Endometrium (tissue), 2 donors: Measurements from ENCODE around the gene SMURF1.

ENCODE experiments used
- FAIRE-seq: peaks from 2 replicates; lab custom pipeline; 2012; peaks lifted over from hg19 to GRCh38; lab: Jason Lieb, UNC
- donor health status: control.
- donor health status: control.

SMURF1 gene

DNA sequence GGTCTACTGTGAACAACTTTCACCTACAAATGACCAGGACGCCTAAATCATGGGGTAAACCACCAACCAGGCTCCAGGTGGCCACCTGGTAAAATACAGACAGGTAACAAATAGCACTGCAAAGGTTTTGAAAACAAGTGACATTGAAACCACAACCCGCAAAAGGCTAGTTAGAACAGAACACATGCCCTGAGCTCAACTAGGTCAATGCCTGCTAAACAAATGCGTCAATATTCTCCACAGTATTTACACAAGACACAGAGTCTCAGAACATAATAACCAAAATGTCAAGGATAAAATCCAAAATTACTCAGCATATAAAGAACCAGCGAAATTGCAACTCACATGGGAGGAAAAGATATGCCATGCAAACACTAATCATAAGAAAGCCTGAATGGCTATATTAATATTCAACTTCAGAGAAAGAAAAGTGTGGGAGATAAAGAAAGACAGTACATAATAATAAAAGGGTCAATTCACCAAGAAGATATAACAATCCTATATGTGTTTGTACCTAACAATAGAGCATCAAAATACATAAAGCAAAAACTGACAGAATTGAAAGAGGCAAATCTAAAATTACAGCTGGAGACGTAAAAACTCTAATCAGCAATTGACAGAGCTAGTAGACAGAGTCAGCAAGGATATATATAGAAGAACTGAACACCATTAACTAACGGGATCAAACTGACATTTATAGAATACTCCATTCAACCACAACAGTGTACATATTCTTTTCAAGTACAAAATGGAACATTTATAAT is 47.6 kb downstream of the SMURF1 start:
- FAIRE-seq: no peak

DNA sequence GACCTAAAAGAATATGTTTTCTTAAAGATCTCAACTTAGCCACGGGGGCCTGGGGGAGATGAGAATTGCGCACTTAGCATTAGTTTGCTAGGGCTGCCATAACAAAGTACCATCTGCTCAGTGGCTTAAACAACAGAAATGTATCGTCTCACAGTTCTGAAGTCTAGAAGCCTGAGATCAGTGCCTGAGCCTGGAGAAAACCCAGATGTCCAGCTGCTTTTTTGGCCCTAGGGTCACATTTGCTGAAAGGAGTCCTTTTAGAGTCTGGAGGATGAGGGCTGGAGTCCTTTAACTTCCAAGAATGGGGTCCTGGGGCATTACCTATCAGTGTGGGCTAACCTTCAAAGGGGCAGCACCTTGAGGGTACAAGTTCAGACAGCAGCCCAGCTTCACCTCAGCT is 48.2 kb downstream of the SMURF1 start:
- no peak for FAIRE-seq

DNA sequence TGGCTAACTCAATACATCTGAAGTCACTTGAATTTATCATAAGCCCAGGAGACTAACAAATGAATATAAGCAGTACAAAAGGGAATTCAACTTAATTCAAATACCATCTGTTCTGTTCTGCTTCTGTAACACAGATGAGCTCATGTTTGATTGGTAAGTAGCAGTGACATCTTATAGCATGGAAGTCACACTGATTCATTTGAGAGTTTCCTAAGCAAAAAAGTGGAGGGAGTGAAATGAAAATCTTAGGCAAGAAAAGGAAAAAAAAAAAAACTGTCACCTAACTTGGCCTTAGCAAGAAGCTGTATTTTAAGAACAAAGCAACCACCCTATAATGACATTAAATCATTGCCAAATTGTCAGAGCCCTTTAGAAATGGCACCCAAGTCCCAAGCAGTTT is 49.5 kb downstream of the SMURF1 start:
- no peak for FAIRE-seq

DNA sequence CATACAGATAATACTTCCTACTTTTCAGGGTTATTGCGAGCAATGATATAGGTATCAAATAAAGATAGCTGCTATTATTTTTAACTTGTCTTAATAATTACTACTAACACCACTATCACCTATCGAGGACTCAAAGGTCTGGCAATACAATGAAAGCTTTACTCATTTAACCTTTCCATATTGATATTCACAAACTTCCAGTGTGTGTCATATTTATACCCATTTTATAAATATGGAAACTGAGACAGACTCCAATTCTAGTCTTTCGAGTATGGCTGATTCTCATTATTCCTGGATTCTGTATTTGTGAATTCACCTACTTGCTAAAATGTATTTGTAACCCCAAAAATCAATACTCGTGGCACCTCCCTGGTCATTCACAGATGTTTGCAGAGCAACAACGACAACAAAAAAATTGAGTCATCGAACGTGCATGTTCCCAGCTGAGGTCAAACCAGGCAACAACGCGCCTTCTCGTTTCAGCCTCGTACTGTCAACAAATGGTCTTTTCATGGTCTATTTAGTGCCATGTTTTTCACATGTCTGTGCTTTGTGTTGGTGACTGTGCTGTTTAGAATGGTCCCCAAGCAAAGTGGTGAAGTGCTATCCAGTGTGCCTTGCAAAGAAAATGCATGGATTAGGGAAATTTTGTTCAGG is 51.7 kb downstream of the SMURF1 start:
- FAIRE-seq: no peak

DNA sequence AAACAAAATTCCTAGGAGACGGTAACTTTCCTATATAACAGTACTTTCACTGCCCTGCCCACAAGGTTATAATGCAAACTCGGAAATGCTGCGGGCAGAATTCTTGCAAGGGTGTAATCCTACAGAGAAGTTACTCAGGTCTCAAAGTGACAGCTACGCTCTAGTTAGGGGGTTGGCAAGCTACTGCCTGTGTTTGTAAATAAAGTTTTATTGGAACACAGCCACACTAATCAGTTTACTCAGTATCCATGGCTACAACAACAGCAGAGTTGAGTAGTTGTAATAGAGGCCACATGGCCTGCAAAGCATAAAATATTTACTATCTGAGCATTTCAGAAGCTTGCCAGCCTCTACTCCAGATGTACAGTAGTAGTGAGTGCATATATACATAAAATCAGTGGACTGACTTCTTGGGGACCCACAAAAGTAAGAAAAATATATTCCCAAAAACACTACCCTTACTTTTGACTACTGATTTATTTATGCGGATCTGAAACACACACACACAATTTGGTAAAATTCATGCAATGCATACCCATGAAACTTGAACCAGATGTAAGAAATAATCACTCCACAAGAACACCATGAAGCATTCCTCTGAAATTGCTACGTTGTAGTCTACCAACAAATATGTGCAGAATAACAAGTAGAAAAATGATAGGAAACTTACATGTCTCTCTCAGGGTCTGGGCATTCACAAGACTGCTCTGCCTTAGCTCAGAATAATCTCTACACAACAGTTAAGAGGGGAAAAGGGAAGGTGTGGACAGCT is 53.0 kb downstream of the SMURF1 start:
- no peak for FAIRE-seq

DNA sequence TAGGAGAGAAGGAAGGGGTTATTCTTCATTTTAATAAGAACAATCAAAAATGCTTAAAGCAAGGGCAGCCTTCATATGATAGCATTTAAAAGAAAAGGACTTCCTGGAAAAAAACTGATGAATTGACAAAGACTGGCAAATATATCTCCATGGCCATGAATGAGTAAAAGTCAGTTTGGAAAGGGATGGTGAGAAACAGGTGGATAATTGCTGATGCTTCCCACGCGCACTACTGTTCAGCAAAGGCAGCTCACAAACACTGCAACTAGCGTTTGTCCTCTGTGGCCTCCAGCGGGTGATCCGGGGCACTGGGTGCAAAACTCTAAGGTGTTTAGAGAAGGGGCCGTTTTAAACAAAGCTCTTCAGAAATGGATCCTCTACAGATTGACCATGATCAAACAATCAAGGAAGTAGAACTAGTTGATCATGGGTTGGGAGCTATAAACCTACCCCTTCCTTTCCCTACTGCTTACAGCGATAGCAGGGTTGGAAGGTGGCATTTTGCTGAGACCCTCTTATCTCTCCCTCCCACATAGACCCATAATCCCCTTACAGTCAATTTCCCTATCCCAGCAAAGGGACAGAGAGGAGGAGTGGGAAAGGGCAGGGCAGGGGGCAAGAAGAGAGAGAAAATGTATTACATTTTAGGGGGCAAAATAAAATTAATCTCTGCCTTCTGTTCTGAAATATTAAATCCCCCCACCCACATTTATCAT is 53.8 kb downstream of the SMURF1 start:
- no peak for FAIRE-seq

DNA sequence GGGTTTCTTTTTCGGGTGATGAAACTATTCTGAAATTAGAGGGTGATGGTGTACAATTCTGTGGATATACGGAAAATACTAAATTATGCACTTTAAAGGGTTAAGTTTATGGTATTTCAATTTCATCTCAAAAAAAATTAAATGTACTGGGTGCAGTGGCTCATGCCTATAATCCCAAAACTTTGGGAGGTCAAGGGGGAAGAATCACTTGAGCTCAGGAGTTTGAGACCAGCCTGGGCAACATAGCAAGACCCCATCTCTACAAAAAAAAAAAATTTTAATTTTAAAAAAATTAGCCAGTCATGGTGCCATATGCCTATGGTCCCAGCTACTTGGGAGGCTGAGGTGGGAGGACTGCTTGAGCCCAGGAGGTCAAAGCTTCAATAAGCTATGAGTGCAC is 57.0 kb downstream of the SMURF1 start:
- no peak for FAIRE-seq

DNA sequence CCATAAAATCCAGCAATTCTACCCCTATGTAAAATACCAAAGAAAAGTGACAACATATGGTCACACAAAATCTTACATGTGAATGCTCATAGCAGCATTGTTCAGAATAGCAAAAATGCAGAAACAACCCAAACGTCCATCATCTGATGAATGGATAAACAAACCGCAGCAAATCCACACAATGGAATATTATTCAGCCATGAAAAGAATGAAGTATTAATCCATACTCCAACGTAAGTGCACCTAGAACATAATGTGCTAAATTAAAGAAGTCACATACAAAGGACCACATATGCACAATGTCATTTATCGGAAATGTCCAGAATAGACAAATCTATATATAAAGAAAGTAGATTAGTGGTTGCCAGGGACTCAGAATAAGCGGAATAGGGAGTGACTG is 57.4 kb downstream of the SMURF1 start:
- FAIRE-seq: no peak

DNA sequence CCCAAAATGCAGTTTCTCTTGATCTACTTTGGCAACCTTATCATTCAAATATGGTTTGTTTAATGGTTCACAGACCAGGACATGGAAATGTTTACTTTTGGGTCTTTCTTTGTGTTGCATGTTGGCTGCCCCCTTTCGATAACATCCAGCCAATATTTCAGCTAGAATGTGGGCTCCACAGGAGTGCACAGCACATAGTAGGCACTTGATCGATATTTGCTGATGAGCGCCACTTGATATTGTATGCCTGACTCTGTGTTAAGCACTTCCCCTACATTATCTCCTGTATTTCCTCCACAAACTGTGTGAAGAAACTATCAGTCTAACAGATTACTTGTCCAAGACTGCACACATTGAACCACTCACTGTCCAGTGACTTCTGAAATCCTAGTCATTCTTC is 60.2 kb downstream of the SMURF1 start:
- FAIRE-seq: no peak

DNA sequence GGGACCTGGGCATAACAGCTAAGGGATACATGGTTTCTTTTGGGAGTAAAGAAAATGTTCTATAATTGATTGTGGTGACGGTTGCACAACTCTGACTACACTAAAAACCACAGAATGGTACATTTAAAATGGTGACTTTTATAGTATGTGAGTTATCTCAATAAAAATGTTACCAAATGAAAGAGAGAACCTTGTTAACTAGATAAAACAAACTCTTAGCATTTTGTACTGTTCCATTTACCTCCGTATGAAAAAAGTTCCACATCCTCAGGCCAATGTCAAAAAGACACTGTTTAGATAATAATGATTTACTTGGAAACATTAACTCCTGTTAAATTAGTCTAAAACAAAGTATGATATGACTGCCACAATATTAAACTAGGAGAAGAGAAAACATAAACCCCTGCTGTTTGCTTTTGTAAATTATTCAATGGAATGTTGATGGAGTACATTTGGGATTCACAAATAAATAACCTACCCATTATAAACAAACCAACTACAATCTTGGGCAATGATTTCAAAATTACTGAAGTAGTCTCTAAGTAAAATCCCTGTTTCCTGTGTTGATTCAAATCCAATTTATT is 60.7 kb downstream of the SMURF1 start:
- no peak for FAIRE-seq

DNA sequence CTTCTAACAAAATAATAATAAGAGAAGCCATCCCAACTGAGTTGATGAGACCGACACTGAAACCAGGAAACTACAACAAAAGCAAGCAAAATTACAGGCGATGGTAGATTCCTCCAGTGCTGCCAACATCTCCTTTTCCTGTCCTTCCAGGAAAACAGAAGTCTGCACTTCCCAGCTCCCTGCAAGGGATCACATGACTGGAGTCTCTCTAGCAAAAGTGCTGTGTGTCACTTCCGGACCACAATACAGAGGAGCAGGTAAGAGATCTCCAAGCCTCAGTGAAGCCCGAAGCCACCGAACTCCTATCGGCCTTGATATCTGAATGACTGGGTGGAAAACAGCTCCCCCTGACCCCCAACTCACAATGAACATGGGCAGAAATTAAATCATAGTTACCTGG is 63.2 kb downstream of the SMURF1 start:
- no peak for FAIRE-seq

DNA sequence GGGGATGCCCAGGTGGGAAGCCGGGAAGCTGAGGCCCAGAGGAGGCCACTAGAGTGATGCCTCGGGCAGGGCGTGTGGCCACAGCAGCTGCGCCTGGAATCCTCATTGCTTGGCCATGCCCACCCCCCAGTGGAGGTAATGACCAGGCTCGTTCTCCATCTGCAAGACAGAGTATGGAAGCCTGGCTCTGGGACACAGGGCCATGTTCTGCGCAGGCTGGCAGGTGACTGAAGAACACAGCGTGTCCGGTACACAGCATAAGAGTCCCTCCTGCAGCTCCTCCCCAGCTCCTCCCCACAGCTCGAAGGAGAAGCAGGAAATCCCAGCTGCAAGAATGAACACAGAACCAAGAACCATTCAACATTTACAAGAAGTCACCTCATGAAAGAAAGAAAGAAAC is 64.8 kb downstream of the SMURF1 start:
- FAIRE-seq: no peak

DNA sequence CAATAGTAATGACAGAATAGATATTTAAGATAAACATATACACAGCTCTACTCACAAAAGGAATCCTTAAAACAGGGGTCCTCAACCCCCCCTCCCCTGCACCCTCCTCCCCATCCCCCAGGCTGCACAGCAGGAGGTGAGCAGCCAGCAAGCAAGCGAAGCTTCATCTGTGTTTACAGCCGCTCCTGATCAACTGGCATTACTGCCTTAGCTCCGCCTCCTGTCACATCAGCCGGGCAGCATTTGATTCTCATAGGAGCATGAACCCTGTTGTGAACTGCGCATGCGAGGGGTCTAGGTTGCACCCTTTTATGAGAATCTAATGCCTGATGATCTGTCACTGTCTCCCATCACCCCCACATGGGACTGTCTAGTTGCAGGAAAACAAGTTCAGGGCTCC is 65.5 kb downstream of the SMURF1 start:
- no peak for FAIRE-seq

DNA sequence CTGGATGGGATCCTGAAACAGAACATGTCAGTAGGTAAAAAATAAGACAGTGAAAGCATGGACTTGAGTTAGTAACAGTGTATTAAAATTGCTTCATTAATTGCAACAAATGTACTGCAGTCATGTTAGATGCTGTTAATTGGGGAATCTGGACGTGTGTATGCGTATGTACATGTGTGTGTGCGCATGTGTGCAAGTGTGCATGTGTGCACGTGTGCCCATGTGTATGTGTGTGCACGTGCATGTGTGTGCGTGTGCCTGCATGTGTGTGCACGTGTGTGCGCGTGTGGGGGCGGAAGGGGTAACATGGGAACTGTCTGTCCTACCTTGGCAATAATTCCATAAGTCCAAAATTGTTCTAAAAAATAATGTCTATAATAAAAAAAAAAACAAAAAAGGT is 67.3 kb downstream of the SMURF1 start:
- no peak for FAIRE-seq

DNA sequence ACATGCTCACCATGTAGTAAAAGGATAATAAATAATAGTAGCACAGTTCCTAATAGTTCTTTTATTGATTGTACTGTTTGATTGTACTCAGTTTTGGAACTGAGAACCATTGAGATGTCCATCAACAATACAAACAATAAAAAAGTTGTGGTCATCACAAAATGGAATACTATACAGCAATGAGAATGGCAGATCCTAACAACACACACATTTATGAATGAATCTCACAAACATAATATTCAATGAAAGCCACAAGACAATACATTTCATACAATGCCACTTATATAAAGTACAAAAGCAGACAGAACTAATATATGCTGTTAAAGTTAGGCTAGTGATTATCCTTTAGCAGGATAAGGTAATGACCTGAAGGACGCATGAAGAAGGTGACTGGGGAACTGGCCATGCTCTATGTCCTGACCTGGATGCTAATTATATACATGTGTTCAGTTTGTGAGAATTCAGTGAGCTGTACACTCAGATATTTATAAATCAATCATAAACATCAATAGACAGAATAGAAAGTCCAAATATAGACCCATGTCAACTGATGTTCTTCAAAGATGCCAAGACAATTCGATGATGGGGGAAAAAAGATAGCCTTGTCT is 70.0 kb downstream of the SMURF1 start:
- FAIRE-seq: no peak

DNA sequence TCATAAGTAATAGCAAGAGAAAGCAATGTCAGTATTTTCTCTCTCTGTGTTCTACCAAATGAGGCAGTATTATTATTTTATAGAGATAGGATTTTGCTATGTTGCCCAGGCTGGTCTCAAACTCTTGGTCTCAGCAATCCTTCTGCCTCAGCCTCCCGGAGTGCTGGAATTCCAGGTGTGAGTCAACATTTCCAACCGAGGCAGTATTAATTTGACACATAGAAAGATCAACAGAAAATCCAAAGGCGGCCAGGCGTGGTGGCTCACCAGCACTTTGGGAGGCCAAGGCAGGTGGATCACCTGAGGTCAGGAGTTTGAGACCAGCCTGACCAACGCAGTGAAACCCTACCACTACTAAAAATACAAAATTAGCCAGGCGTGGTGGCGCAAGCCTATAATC is 71.8 kb downstream of the SMURF1 start:
- FAIRE-seq: no peak

DNA sequence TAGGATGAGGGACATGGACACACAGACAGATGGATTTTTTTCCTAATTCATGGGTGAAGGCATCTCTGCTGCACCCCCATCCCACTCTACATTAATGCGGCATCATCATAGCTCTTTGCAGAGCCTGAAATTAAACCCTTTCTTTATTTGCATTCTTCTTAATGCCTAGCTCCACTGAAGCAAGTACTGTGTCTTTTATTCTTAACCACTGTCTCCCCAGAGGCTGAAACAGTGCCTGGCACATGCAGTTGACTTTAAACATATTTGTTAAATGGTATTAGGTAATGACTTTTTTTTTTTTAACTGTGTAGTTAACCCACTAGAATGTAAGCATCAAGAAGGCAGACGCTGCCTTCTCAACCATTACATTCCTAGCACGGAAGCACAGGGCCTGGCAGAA is 73.5 kb downstream of the SMURF1 start:
- no peak for FAIRE-seq

DNA sequence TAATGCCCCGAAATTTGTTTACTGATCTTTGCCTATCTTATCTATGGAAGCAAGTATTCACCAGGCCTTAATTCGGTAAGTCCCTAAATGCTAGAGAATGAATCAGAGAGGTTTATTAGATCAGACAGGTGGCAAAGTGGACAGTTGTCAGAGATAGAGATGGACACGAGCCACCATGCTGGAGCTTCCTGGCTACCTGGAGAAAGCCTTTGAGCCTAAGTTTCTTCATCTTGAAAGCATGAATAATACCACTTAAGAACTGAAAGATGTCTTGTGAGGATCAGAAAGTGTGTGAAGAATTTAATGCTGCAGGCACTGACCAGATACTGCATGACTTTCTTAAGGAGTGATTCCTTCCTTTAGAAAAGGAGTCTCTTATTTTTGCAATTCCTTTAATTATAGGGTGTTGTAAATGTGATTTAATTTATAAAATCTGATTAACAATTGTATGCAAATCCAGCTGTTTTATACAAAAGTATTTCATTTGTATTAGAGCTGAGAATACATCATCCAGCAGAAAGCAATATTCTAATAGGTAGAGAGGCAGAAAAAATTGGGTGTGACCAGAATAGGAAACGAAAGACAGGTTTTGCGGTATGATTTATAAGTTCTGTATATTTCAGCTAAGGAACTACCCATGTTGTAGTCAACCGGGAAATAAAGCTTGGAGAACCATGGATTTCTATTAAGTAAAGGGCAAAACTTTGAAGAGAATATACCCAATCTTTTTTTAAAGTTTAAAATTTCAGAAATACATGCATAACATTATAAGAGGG is 82.7 kb downstream of the SMURF1 start:
- FAIRE-seq: no peak

DNA sequence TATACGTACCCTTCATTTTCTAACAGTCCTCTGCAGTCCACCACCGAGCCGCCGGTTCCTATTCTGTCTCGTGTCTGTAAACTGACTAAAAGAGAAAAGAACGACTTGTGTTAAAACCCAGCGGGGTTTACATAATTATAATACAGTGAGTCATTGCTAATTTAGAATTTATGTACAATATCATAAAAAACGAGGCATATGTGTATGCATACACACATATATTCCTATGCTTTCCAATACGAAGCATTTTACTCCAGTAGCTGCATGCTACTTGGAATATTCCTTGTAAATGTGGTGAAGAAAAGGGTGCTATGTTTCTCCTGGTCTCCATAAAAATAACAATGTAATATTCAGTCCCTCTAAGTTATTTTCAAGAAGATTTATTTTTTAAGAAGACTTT is 89.1 kb downstream of the SMURF1 start:
- no peak for FAIRE-seq

DNA sequence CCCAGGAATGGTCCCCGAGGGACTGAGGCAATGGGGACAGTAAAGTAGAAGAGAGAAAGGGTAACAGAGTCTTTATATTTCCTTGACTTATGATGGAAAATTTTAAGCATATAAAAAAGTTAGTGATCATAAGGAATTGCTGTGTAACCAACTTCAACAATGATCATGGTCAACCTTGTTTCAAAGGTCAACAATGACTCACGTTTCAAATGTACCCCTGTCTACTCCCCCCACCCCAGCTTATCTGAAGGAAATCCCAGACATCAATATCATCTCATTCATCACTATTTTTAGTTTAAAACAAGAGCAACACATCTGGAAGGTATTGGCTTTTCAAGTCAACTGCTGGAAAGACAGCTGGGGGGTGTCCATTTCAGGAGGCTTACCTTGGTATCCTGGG is 92.9 kb downstream of the SMURF1 start:
- no peak for FAIRE-seq

DNA sequence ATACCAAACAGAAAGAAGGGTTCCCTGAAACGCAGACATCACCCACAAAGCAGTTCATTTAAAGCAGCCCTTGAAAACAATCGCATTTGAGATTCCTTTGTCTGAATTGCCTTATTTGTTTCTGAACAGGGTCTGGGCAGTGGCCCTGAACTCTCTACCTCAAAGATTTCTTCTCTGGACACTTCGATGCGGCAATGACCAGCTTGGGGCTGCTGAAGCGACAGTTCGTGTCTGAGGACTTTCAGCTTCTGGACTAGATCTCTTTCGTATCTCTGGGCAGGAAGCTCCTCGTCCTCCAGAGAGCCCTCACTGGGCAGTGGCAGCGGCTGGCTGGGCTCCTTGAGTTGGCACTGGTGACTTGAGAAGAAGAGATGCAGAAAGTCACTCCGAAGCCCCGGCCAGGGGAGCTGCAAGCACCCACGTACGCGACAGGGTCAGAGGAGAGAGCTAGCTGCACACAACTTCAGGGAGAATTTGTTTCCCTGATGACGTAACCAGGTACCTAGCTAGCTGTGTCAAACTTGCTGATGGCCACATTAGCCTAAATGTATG is 96.3 kb downstream of the SMURF1 start:
- no peak for FAIRE-seq
